HL-60 (cell line): ENCODE data around the gene SPCS2.

ENCODE experiments used
- DNase-seq, 2 experiments: peaks; one replicate each; pipeline ENCODE4 v3.0.0-alpha.2; 2010 to 2020; ENCODE audit warnings: low read depth in 1 of 2, low spot score in 1 of 2
- H3K27ac ChIP-seq: fragments of 250-450 bp; sonication (Bioruptor Pico); replicated peaks from 2 replicates; pipeline ENCODE4 v1.5.1; 2020; ENCODE audit warnings: mild to moderate bottlenecking, moderate library complexity
- H3K27me3 ChIP-seq: fragments of 250-450 bp; sonication (Bioruptor Pico); 2 replicates; pipeline ENCODE4 v1.5.1; 2021; ENCODE audit warnings: mild to moderate bottlenecking, moderate library complexity; ENCODE audit not compliant: insufficient read depth, poor library complexity, severe bottlenecking
- H3K4me3 ChIP-seq: replicated peaks from 2 replicates; pipeline ENCODE4 v1.5.1; 2011; ENCODE audit warnings: mild to moderate bottlenecking, control low read depth, low read length; ENCODE audit not compliant: insufficient read depth
- GABPA ChIP-seq: IDR thresholded peaks from 2 replicates; pipeline ENCODE4 v1.6.1; 2012; ENCODE audit warnings: low read depth
- POLR2AphosphoS5 ChIP-seq: IDR thresholded peaks from 2 replicates; pipeline ENCODE4 v1.6.1; 2012; ENCODE audit warnings: low read depth
- REST ChIP-seq: IDR thresholded peaks from 2 replicates; pipeline ENCODE4 v1.6.1; 2012; ENCODE audit warnings: low read depth; ENCODE audit not compliant: insufficient replicate concordance
- SPI1 ChIP-seq: IDR thresholded peaks from 2 replicates; pipeline ENCODE4 v1.6.1; 2012; ENCODE audit warnings: low read depth, mild to moderate bottlenecking, borderline replicate concordance
- TF ChIP-seq, protein P1 (sequence below): IDR thresholded peaks from one replicate; pipeline ENCODE4 v1.5.1; 2011; ENCODE audit warnings: low read length, control low read depth, inconsistent platforms; ENCODE audit not compliant: insufficient read depth

Gene SPCS2

DNA sequence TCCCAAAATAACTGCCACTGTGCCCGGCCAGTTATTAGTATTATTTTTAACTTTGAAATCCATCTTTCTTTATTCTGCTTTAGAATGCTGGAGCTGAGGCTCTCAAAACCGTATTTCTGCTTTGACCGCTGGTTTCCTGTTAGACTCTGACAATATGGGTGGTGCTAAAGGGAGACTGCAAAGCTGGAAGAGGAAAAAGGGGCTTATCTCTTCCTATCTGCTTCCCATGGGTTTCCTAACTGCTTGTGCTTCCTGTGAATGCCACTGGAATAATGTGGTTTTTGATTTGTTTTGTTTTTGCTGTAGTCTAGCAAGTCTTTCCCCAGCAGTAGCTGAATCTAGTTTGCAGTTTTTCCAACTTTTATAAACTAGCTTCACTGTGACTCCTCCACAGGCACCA is 43.7 kb upstream of the SPCS2 start:
- DNase-seq, result no peak
- Histone ChIP-seq H3K27ac (no peak overlapping the region), H3K4me3 (no peak overlapping the region), H3K27me3 (no peaks in the 10 kb centered on the region)
- TF ChIP-seq SPI1 (no peak), GABPA (no peak), REST (no peak), POLR2AphosphoS5 (no peak)
- TF ChIP-seq, protein P1, sequence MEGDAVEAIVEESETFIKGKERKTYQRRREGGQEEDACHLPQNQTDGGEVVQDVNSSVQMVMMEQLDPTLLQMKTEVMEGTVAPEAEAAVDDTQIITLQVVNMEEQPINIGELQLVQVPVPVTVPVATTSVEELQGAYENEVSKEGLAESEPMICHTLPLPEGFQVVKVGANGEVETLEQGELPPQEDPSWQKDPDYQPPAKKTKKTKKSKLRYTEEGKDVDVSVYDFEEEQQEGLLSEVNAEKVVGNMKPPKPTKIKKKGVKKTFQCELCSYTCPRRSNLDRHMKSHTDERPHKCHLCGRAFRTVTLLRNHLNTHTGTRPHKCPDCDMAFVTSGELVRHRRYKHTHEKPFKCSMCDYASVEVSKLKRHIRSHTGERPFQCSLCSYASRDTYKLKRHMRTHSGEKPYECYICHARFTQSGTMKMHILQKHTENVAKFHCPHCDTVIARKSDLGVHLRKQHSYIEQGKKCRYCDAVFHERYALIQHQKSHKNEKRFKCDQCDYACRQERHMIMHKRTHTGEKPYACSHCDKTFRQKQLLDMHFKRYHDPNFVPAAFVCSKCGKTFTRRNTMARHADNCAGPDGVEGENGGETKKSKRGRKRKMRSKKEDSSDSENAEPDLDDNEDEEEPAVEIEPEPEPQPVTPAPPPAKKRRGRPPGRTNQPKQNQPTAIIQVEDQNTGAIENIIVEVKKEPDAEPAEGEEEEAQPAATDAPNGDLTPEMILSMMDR, result no peak

- TF ChIP-seq, protein P1, result no peak
- TF ChIP-seq REST, result no peak
- no peak for TF ChIP-seq POLR2AphosphoS5
- no peak for TF ChIP-seq SPI1
- no peak for TF ChIP-seq GABPA
- H3K27me3 ChIP-seq, result no peaks in the 10 kb centered on the region
- DNase-seq, result no peak
- no peak overlapping the region for H3K4me3 ChIP-seq
- no peak overlapping the region for H3K27ac ChIP-seq
Observed at GRCh38 chr11:74909385-74909784, 39.7 kb upstream of the SPCS2 start.

GRCh38 chr11:74909812-74910211 is 39.3 kb upstream of the SPCS2 start:
- DNase-seq, result no peak
- Histone ChIP-seq H3K27me3 (no peaks in the 10 kb centered on the region), H3K27ac (no peak overlapping the region), H3K4me3 (no peak overlapping the region)
- TF ChIP-seq POLR2AphosphoS5 (no peak), GABPA (no peak)
- TF ChIP-seq, protein P1, result no peak

- no peaks in the 10 kb centered on the region for H3K27me3 ChIP-seq
- no peak overlapping the region for H3K27ac ChIP-seq
- no peak overlapping the region for H3K4me3 ChIP-seq
- TF ChIP-seq POLR2AphosphoS5 (no peak), REST (no peak)
- no peak for DNase-seq
Observed at GRCh38 chr11:74923125-74923524, 25.9 kb upstream of the SPCS2 start.
